Measurements from ENCODE around the gene PLEK.
"Not testable (repeated sequence)": the region's sequence is repeated elsewhere in the genome, so short reads cannot be mapped to it uniquely, and the experiment has no call there.

Gene PLEK

GRCh38 chr2:68365087-68365486, at the start of gene PLEK:
TSS of gene PLEK (plus strand) at chr2:68365282. CDS start at chr2:68365352, 70 bp downstream.
- no peak for DNase-seq

- DNase-seq, result no peak
These were observed 49.0 kb upstream of the PLEK start for GRCh38 chr2:68316111-68316510.

- no peak for DNase-seq
These were observed 46.8 kb upstream of the PLEK start for GRCh38 chr2:68317971-68318913.

GRCh38 chr2:68318914-68319397, 46.1 kb upstream of the PLEK start:
- DNase-seq, result no peak

GRCh38 chr2:68319398-68320117, 45.5 kb upstream of the PLEK start, which contains the start of gene CNRIP1:
TSS of gene CNRIP1 (minus strand) at chr2:68319949. CDS start at chr2:68319400, 549 bp downstream.
- DNase-seq, result peak in 1 of 2 donors; percentile 15

GRCh38 chr2:68320118-68320641, 44.9 kb upstream of the PLEK start:
- no peak for DNase-seq

- DNase-seq, result no peak
These were observed 40.0 kb upstream of the PLEK start for GRCh38 chr2:68325056-68325455.

GRCh38 chr2:68328901-68329300, 36.2 kb upstream of the PLEK start:
- no peak for DNase-seq

GRCh38 chr2:68330691-68331090, 34.4 kb upstream of the PLEK start:
- DNase-seq, result no peak

- no peak for DNase-seq
These were observed 32.1 kb upstream of the PLEK start for GRCh38 chr2:68333009-68333408.

GRCh38 chr2:68333931-68334330, 31.2 kb upstream of the PLEK start:
- DNase-seq, result no peak

GRCh38 chr2:68336192-68336591, 28.9 kb upstream of the PLEK start:
- DNase-seq, result no peak

GRCh38 chr2:68340226-68341061, 24.6 kb upstream of the PLEK start:
- DNase-seq, result no peak

- no peak for DNase-seq
These were observed 24.1 kb upstream of the PLEK start for GRCh38 chr2:68341062-68341329.

- no peak for DNase-seq
These were observed 23.5 kb upstream of the PLEK start for GRCh38 chr2:68341583-68341982.

- no peak for DNase-seq
These were observed 22.6 kb upstream of the PLEK start for GRCh38 chr2:68342470-68342869.

- DNase-seq, result no peak
These were observed 21.1 kb upstream of the PLEK start for GRCh38 chr2:68344031-68344430.

GRCh38 chr2:68345129-68345875, 19.8 kb upstream of the PLEK start:
- no peak for DNase-seq

GRCh38 chr2:68349091-68349490, 16.0 kb upstream of the PLEK start:
- DNase-seq, result not testable (repeated sequence)

- DNase-seq, result no peak
These were observed 13.1 kb upstream of the PLEK start for GRCh38 chr2:68351997-68352396.

- DNase-seq, result no peak
These were observed 12.3 kb upstream of the PLEK start for GRCh38 chr2:68352651-68353391.
